Stimulated activated CD8-positive, alpha-beta memory T cell treated with anti-CD3 and anti-CD28 coated beads, Interleukin-12 subunit alpha, Interleukin-12 subunit beta, amount 100 ng/mL, for 24 hours (primary cell): ENCODE measurements around the gene USP33.
A peak's percentile ranks its signal among the peaks of the same experiment; 100 is the strongest.
"Not testable (repeated sequence)": the region's sequence is repeated elsewhere in the genome, so short reads cannot be mapped to it uniquely, and the experiment has no call there.

Source experiments
- DNase-seq: peaks from one replicate; pipeline ENCODE4 v3.0.0-alpha.2; 2020; ENCODE audit errors: extremely low read depth

USP33 gene

DNA sequence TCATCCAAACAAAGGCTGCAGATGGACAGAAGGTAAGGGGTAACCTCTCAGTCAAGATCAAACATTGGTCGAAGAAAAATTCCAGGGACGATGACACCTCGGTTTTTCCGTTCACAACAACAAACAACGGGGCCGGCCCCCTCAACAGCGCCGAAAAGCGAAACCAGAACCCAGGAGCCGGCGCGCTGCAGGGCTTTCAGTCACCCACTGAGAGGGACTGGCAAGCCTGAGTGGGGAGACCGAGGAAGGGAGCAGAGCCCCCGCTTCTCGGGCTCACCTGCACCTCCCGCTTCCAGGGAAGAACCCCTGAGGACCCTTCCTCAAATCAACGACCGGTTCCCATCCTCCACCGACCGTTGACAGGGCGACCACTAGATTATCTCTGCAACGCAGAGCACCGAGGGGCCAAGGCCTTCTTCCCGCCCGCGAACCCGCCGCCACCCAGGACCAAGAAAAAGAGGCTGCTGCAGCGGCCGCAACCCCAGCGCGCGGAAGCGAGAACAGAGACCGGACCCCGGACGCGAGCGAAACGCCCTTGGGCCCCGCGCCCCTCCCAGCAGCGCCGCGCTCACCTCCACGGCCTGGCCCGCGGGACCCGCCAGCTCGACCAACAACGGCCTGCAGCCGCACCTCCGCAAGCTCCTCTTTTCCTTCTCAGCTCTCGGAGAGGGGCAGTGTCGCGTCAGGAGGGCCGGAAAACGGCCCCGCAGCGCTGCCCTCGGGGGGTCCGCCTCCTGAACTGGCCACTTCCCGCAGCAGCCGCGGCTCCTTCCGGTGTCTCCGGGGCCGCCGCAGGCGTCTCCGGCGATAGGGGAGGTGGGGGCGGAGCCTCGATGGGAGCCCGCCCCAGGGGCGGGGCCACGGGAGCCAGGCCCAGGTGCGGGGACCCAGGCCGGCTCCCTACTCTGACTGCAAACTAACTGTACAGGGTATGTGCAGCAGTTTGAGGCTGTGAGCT is at the start of gene USP33:
TSS of gene USP33 (minus strand) at position 782 of the 958 bp plus-strand sequence. CDS start 18,155 bp downstream, outside the sequence.
- DNase-seq = peak; percentile 72

DNA sequence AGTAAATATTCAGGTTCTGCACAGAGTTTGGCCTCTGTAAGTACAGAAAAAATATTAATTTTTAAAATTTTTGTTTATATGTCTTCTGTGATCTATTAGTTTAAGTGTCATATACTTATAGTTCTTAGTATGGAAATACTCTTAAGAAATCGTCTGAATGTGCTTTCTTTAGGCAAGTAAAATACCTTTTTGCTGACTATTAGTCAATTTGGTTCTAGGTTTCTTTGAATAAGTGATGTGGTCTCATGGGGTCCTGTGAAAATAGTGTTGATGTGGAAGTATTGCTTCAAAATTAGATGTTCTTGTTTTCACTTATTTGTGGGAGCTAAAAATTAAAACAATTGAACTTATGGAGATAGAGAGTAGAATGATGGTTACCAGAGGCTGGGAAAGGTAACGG is 43.7 kb upstream of the USP33 start:
- DNase-seq = no peak

DNA sequence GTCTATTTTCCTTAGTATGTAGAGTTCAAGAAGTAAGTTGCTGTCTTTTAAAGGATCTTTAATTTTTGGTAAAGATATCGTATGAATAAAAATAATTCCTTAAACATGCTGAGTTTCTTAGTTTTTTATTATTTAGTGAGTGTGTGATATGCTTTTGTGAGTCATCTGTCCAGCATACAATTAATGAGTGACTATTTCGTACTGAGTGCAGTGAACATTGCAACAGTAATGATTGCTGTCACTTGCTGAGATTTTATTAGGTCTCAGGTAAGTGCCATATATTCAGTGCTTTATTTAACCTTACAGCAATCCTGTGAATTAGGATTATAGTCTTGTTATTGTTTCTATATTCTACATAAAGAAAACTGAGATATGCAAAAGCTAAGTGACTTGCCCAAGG is 42.4 kb upstream of the USP33 start:
- DNase-seq = no peak

DNA sequence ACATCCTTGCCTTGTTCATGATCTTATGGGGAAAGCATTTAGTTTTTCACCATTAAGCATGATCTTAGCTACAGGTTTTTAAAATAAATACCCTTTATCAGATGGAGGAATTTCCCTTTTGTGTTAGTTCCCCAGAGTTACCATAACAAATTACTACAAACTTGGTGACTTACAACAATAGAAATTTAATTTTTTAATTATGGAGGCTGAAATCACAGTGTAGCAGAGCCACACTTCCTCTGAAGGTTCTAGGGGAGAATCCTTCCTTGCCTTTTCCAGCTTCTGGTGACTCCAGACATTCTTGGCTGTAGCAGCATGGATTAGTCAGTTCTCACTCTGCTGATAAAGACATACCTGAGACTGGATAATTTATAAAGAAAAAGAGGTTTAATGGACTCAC is 38.3 kb upstream of the USP33 start:
- DNase-seq = no peak

GRCh38 chr1:77796695-77797405 is 37.2 kb upstream of the USP33 start:
- DNase-seq = no peak

GRCh38 chr1:77794550-77794949 is 34.9 kb upstream of the USP33 start:
- no peak for DNase-seq

GRCh38 chr1:77786093-77786741 is 26.6 kb upstream of the USP33 start:
- DNase-seq = not testable (repeated sequence)

- no peak for DNase-seq
Measured at GRCh38 chr1:77783141-77783540, 23.5 kb upstream of the USP33 start.

- no peak for DNase-seq
Measured at GRCh38 chr1:77781683-77782082, 22.0 kb upstream of the USP33 start.

DNA sequence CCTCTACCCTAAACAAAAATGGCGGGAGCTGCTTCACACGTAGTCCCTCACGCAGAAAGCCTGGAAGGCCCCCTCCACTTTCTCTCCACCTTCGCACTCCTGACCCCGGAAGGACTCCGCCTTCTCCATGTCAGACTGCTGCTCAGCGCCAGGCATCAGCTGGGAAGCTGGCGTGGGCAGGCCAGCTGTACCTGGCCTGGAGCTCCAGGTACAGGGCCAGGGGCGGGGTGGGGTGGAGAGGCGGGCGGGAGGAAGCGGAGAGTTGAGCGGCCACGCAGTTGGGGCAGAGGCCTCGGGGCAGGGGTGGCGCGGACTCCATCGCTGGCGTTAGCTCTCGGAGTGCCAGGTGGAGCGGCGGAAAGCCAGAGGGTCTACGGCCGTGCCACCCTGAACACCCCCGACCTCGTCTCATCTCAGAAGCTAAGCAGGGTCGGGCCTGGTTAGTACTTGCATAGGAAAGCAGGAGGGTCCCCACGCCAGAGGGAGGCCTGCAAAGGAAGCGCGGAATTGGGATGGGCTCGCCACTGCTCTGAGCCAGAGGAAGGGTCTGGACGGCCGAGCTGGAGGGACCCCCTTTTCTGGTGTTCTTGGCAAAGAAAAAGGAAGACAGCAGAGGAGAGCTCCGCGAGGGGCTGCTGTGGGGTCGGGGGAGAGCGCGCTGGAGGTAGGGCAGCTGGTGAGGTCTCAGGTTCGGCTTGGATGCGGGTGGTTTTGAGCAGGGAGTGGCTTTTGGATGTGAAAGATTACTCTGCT is 20.1 kb upstream of the USP33 start, which contains the start of gene MIGA1:
TSS of gene MIGA1 (plus strand) at position 121 of the 753 bp plus-strand sequence. CDS start 3,604 bp downstream, outside the sequence.
- peak; percentile 61 for DNase-seq

GRCh38 chr1:77776007-77776700 is 16.5 kb upstream of the USP33 start:
- DNase-seq = no peak

DNA sequence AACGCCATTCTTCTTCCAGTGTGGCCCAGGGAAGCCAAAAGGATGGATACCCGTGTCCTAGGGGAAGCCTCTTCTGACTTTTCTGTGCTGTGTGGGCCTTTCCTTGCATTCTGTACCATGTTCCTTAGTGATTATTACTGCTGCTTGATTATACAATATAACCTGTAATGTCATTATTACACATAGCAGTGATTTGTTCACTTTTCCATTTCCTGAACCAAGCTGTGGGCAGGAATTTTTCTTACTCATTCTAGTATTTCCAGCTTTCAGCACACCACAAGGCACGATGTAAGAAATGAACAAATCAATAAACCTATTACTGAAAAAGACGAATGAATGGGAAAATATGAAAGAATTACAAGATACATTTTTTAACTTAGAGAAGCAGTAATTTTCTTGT is 8.4 kb upstream of the USP33 start:
- DNase-seq = no peak

DNA sequence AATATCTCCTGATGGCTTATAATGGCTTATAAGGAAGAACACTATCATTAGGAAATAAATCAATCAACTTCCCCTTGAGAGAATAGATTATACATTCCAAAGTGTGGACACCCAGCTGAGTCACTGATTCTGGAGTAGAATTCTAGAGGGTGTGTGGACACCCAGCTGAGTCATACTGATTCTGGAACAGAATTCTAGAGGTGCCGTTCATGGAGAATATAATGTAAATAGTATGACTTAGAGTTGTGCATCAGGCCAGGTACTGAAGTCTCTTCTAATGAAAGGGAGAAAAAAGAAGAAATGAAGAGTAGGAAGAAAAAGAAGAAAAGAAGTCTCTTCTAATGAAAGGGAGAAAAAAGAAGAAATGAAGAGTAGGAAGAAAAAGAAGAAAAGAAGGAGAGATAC is 2.4 kb upstream of the USP33 start:
- DNase-seq = no peak

GRCh38 chr1:77757603-77758002 is 2.0 kb downstream of the USP33 start:
- DNase-seq = no peak

DNA sequence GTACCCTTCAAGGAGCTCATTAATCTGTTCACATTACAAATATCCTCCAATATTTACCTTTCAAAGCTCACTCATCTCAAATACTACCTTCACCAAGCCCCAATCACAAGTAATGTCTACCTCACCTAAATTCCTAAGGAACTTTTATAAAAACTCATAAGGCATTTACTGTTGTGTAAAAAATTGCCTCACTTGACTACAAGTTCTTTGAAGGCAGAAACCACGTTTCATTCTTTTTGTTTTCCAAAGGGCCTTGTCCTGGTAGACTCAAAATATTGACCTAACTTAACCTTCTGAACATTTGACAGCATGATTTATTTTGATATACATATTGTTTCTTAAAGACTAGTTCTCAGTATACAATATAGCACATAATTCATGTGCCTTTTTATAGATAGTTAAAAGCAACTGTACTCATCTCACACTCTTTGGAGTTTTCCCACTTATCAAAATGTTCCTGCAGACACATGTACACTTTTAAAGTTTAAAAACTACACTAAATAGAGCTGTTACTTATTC is 2.5 kb downstream of the USP33 start:
- no peak for DNase-seq

DNA sequence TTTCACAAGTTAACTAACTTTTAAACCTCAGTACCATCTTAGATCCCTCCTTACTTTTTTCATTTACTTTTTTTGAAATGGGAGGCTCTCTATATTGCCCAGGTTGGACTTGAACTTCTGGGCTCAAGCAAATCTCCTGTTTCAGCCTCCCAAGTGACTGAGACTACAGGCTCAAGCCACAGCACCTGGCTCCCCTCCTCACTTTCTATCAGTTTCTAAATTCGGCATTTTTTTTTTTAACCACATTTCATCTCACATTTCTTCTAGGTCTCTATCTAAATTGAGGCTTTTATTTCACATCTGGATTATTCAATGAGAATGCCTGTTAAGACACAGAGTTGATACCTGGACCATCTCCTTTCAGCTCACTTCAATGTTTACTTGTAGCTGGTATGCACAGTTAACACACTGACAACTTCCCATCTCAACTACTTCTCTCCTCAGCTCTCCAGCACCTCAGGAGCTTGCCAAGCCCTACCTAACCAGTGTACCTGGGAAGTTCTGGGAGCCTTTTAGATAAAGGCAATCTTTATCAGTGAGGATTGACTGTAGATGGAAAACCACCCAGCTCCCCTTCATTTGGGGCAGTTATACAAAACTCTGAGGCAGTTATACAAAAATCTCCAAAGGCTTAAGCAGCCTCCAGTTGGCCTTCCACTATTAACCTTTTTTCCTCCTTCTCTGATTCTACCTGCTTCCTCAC is 3.4 kb downstream of the USP33 start:
- no peak for DNase-seq

DNA sequence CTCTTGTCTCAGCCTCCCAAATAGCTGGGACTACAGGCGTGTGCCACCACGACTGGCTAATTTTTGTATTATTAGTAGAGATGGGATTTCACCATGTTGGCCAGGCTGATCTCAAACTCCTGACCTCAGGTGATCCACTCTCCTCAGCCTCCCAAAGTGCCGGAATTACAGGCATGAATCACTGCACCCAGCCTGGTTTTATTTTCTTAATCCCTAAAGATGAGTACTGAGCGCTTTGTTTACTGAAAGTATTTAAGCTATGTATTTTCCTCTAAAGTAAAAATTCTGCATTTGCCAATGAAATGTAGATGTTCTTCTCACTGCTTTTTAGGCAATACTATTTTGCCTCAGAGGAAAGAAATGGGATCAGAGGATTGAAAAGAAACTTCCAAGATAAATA is 10.2 kb downstream of the USP33 start:
- DNase-seq = not testable (repeated sequence)

GRCh38 chr1:77744576-77744975 is 15.1 kb downstream of the USP33 start:
- no peak for DNase-seq

GRCh38 chr1:77742011-77742555 is 17.6 kb downstream of the USP33 start:
- DNase-seq = no peak

DNA sequence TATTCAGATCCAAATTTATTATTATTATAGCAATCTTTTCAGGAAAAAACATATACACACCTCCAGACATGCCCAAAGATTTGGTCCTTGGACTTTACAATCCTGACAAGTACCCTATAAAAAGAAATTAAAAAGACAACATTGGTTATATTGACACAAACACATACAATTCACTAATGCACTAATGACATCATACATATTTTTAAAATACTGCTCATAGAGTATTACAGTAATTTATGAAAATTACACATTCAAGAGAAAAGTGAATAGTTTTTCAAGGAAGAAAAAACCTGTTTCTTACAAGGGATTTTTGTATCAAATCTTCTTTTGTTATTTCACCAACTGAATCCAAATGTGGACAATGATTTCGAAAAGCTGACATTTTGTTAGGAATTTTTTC is 18.3 kb downstream of the USP33 start:
- DNase-seq = no peak
